Epithelial cell of esophagus (primary cell): Measurements from ENCODE around the gene SMAD5.

Source experiments
- DNase-seq: peaks from one replicate; pipeline ENCODE4 v3.0.0; 2010; ENCODE audit warnings: low read depth
- H3K4me3 ChIP-seq: 2 replicates; pipeline ENCODE4 v1.5.1; 2011; ENCODE audit warnings: mild to moderate bottlenecking, low read length, control low read depth
- CTCF ChIP-seq: IDR thresholded peaks from 2 replicates; pipeline ENCODE4 v1.5.1; 2011; ENCODE audit warnings: low read depth, mild to moderate bottlenecking, low read length, control low read depth, inconsistent platforms; ENCODE audit not compliant: insufficient read depth; ENCODE audit errors: missing control alignments

Gene SMAD5

GRCh38 chr5:136129445-136129844, 3.2 kb upstream of the SMAD5 start:
- no peak for TF ChIP-seq CTCF
- no peak for DNase-seq
- H3K4me3 ChIP-seq: no peak overlapping the region

- no peak for TF ChIP-seq CTCF
- no peak overlapping the region for H3K4me3 ChIP-seq
- DNase-seq: no peak
Observed at GRCh38 chr5:136130581-136130980, 2.1 kb upstream of the SMAD5 start.

GRCh38 chr5:136132087-136132486, 558 bp upstream of the SMAD5 start:
- TF ChIP-seq CTCF: no peak
- DNase-seq: no peak
- H3K4me3 ChIP-seq: peak overlapping the region; percentile 84

- H3K4me3 ChIP-seq: peak overlapping the region; percentile 84
- no peak for TF ChIP-seq CTCF
- DNase-seq: peak; percentile 67
Observed at GRCh38 chr5:136133222-136133921, 727 bp downstream of the SMAD5 start.

GRCh38 chr5:136133922-136134379, 1.3 kb downstream of the SMAD5 start:
- H3K4me3 ChIP-seq: peak overlapping the region; percentile 84
- TF ChIP-seq CTCF: no peak
- DNase-seq: no peak

- TF ChIP-seq CTCF: no peak
- peak overlapping the region; percentile 84 for H3K4me3 ChIP-seq
- no peak for DNase-seq
Observed at GRCh38 chr5:136134653-136135052, 2.0 kb downstream of the SMAD5 start.

GRCh38 chr5:136135536-136135935, 2.9 kb downstream of the SMAD5 start:
- no peak for TF ChIP-seq CTCF
- DNase-seq: no peak

More at GRCh38 chr5:136135536-136135935, 2.9 kb downstream of the SMAD5 start:
- H3K4me3 ChIP-seq: no peak overlapping the region
